ENCODE data around the gene WSB1. TPM values are rescaled to one million over a fixed set of nuclear protein-coding genes. Genes with fewer than 3 reads are reported as not detected.

The WSB1 gene
- total RNA-seq, 1 donor from 2014 or later = 107 TPM

GRCh38 chr17:27362909-27363308 lies 69.0 kb downstream of the WSB1 start:
- Histone ChIP-seq H3K27me3 (ENCODE audit: control insufficient read depth in 3 of 3, insufficient read depth in 3 of 3, low read length in 3 of 3) (no peaks in the 10 kb centered on the region), H3K4me3 (ENCODE audit: low read length in 3 of 3) (no peak overlapping the region), H3K36me3 (ENCODE audit: control insufficient read depth in 3 of 3, insufficient read depth in 3 of 3, low read length in 3 of 3) (no peaks in the 10 kb centered on the region), H3K9ac (ENCODE audit: low read depth in 1 of 3, low read length in 3 of 3) (no peak overlapping the region), H3K9me3 (ENCODE audit: control insufficient read depth in 3 of 3, low read length in 3 of 3) (no peaks in the 10 kb centered on the region), H3K27ac (ENCODE audit: low read depth, low read length) (no peak overlapping the region), H3K4me1 (ENCODE audit: control insufficient read depth in 3 of 3, insufficient read depth in 3 of 3, low read length in 3 of 3) (peaks cover 0 to 2% (median 0%) of the 10 kb centered on the region in 3 donors)

GRCh38 chr17:27363326-27363725 lies 69.4 kb downstream of the WSB1 start:
- Histone ChIP-seq H3K9me3 (ENCODE audit: control insufficient read depth in 3 of 3, low read length in 3 of 3) (no peaks in the 10 kb centered on the region), H3K36me3 (ENCODE audit: control insufficient read depth in 3 of 3, insufficient read depth in 3 of 3, low read length in 3 of 3) (no peaks in the 10 kb centered on the region), H3K4me1 (ENCODE audit: control insufficient read depth in 3 of 3, insufficient read depth in 3 of 3, low read length in 3 of 3) (peaks cover 0 to 2% (median 0%) of the 10 kb centered on the region in 3 donors), H3K9ac (ENCODE audit: low read depth in 1 of 3, low read length in 3 of 3) (no peak overlapping the region), H3K27ac (ENCODE audit: low read depth, low read length) (no peak overlapping the region), H3K27me3 (ENCODE audit: control insufficient read depth in 3 of 3, insufficient read depth in 3 of 3, low read length in 3 of 3) (no peaks in the 10 kb centered on the region), H3K4me3 (ENCODE audit: low read length in 3 of 3) (no peak overlapping the region)

Small RNAs within 50 kb of the gene (small RNA-seq; reads per million reads assigned to genes)
- 0.14 reads per million for gene MIR4522

Other genes starting within 250 kb of the WSB1 start
- gene KSR1, start 162.3 kb downstream of the WSB1 start, total RNA-seq = 25.6 TPM

Measured in skeletal muscle tissue (tissue), 5 donors.